ENCODE results near the gene P2RY6. TPM values are rescaled to one million over a fixed set of nuclear protein-coding genes. Genes with fewer than 3 reads are reported as not detected.

The P2RY6 gene
- total and polyA plus RNA-seq, 2 donors from 2014 or later: 6.7 to 17.9 TPM

DNA sequence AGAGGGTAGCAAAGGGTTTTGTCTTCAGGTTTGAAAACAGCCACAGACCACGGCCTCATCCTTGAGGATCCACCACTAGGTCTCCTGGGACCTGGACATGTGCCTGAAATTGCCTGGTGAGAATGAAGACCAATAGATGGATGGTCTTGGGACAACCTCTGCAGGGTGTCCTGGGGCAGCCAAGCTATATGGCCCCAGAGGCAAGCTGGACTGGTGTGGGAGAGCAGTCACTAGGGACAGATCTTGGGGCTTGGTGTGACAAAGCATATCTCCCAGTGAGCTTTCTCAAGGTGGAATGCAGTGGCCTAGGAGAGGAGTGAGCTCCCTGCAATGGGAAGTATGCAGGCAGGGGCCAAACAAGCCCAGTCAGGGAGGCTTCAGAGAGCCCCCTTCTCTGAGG, 13.6 kb downstream of the P2RY6 start:
- Histone ChIP-seq H3K9me3 (ENCODE audit: control insufficient read depth in 2 of 3, insufficient read depth in 1 of 3, low read length in 3 of 3) (no peaks in the 10 kb centered on the region), H3K27ac (ENCODE audit: low read depth in 2 of 2, low read length in 2 of 2) (no peak overlapping the region), H3K36me3 (ENCODE audit: control insufficient read depth in 2 of 3, insufficient read depth in 3 of 3, low read length in 3 of 3) (no peaks in the 10 kb centered on the region), H3K4me1 (ENCODE audit: control insufficient read depth in 2 of 3, insufficient read depth in 2 of 3, low read depth in 1 of 3, low read length in 3 of 3) (peaks cover 4 to 16% (median 10%) of the 10 kb centered on the region in 3 donors), H3K27me3 (ENCODE audit: control insufficient read depth, insufficient read depth, low read length) (no peaks in the 10 kb centered on the region), H3K4me3 (ENCODE audit: low read length in 3 of 3) (no peak overlapping the region), H3K9ac (ENCODE audit: low read length in 3 of 3) (no peak overlapping the region)
- DNase-seq: no peak
- TF ChIP-seq, protein P1, sequence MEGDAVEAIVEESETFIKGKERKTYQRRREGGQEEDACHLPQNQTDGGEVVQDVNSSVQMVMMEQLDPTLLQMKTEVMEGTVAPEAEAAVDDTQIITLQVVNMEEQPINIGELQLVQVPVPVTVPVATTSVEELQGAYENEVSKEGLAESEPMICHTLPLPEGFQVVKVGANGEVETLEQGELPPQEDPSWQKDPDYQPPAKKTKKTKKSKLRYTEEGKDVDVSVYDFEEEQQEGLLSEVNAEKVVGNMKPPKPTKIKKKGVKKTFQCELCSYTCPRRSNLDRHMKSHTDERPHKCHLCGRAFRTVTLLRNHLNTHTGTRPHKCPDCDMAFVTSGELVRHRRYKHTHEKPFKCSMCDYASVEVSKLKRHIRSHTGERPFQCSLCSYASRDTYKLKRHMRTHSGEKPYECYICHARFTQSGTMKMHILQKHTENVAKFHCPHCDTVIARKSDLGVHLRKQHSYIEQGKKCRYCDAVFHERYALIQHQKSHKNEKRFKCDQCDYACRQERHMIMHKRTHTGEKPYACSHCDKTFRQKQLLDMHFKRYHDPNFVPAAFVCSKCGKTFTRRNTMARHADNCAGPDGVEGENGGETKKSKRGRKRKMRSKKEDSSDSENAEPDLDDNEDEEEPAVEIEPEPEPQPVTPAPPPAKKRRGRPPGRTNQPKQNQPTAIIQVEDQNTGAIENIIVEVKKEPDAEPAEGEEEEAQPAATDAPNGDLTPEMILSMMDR (IDR thresholded peaks at IDR 0.05; ENCODE audit: borderline replicate concordance, extremely low read depth, insufficient read depth): no peak
- FAIRE-seq: no peak
- intact Hi-C loops (cut with DNase I): no loop called here

DNA sequence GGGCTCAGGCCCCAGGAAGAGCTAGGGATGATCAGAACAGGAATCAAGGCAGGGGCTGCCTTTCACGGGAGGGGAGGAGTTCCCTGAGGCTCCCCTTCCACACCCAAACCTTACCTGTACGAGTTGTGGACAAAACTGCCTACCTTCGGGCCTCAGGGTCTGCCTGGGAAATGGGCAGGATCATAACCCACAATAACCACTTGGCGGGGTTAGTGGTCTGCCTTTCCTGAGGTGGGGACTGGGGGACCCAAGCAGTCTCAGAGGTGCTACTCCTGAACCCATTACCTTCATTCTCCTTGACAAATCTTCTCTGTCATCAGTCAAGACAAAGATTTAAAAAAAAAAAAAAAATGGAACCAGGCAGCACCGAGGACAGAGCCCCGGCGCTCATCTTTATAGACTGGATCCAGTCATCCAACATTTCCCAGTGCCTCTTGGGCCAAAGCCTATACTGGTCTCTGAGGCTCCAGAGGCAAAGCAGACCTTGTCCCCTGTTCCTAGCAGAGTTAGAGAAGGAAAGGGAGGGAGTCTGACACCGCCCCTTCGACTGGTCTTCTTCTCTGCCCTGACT, 14.2 kb downstream of the P2RY6 start:
- Histone ChIP-seq H3K36me3 (ENCODE audit: control insufficient read depth in 2 of 3, insufficient read depth in 3 of 3, low read length in 3 of 3) (no peaks in the 10 kb centered on the region), H3K9me3 (ENCODE audit: control insufficient read depth in 2 of 3, insufficient read depth in 1 of 3, low read length in 3 of 3) (no peaks in the 10 kb centered on the region), H3K9ac (ENCODE audit: low read length in 3 of 3) (no peak overlapping the region), H3K4me1 (ENCODE audit: control insufficient read depth in 2 of 3, insufficient read depth in 2 of 3, low read depth in 1 of 3, low read length in 3 of 3) (peaks cover 4 to 16% (median 10%) of the 10 kb centered on the region in 3 donors), H3K27me3 (ENCODE audit: control insufficient read depth, insufficient read depth, low read length) (no peaks in the 10 kb centered on the region), H3K27ac (ENCODE audit: low read depth in 2 of 2, low read length in 2 of 2) (no peak overlapping the region), H3K4me3 (ENCODE audit: low read length in 3 of 3) (no peak overlapping the region)
- intact Hi-C loops (cut with DNase I): no loop called here
- TF ChIP-seq, protein P1 (IDR thresholded peaks at IDR 0.05; ENCODE audit: borderline replicate concordance, extremely low read depth, insufficient read depth): no peak
- no peak for FAIRE-seq
- peak in 2 of 5 donors; percentile 28 to 33 for DNase-seq

DNA sequence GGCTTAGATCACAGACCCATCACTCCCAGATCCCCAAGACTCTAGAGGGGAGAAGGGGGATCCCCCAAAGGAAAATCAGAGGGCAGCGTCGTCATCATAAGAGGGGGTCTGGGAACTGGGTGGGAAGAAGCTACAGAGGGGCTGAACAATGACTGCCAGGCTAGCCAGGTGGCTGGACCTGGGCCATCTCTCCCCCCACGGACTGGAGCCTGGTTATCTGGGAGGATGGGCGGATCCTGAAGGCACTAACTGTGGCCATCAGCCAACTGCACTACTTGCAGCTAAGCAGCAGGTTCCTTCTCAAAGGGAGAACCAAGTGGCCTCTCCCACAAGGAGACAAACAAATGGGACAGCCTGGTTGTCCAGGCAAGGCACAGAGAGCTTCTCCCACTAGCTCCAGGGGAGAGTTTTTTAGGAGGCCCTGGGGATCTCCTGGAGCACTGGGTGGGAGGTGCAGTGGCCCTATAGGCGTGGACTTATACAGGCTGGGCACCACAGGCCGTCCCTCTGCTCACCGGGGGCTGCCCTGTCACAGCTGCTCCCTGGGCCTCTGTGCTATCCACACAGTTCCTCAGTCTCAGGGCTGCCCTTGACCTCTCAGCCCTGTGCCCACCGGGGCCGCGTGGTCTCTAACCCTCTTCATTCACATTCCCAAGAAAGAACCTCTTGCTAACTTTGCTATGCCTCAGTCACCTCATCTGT, 15.4 kb downstream of the P2RY6 start:
- Histone ChIP-seq H3K9ac (ENCODE audit: low read length in 3 of 3) (no peak overlapping the region), H3K9me3 (ENCODE audit: control insufficient read depth in 2 of 3, insufficient read depth in 1 of 3, low read length in 3 of 3) (no peaks in the 10 kb centered on the region), H3K27me3 (ENCODE audit: control insufficient read depth, insufficient read depth, low read length) (no peaks in the 10 kb centered on the region), H3K27ac (ENCODE audit: low read depth in 2 of 2, low read length in 2 of 2) (no peak overlapping the region), H3K36me3 (ENCODE audit: control insufficient read depth in 2 of 3, insufficient read depth in 3 of 3, low read length in 3 of 3) (no peaks in the 10 kb centered on the region), H3K4me1 (ENCODE audit: control insufficient read depth in 2 of 3, insufficient read depth in 2 of 3, low read depth in 1 of 3, low read length in 3 of 3) (peaks cover 4 to 16% (median 10%) of the 10 kb centered on the region in 3 donors), H3K4me3 (ENCODE audit: low read length in 3 of 3) (no peak overlapping the region)
- intact Hi-C loops (cut with DNase I): no loop called here
- FAIRE-seq (no peak), DNase-seq (peak in 1 of 5 donors; percentile 74)
- TF ChIP-seq, protein P1 (IDR thresholded peaks at IDR 0.05; ENCODE audit: borderline replicate concordance, extremely low read depth, insufficient read depth): no peak

Measured in kidney (tissue), 14 donors.